Nephron progenitor cell (in vitro differentiated cells): Measurements from ENCODE around the gene MCF2L2.
"Not testable (repeated sequence)": the region's sequence is repeated elsewhere in the genome, so short reads cannot be mapped to it uniquely, and the experiment has no call there.

Experiments used
- DNase-seq: peaks from one replicate; pipeline ENCODE4 v3.0.0; 2021
- H3K27ac Mint-ChIP-seq: 2 replicates; pipeline ENCODE4 v1.8.0; 2021; ENCODE audit warnings: mild to moderate bottlenecking, moderate library complexity, mixed read lengths
- H3K27me3 Mint-ChIP-seq: 2 replicates; pipeline ENCODE4 v1.8.0; 2021; ENCODE audit warnings: mild to moderate bottlenecking, low read depth, mixed read lengths; ENCODE audit not compliant: poor library complexity
- H3K36me3 Mint-ChIP-seq: 2 replicates; pipeline ENCODE4 v1.8.0; 2021; ENCODE audit warnings: low read depth, mixed read lengths
- H3K4me1 Mint-ChIP-seq: 2 replicates; pipeline ENCODE4 v1.8.0; 2021; ENCODE audit warnings: mixed read lengths
- H3K4me3 Mint-ChIP-seq: 2 replicates; pipeline ENCODE4 v1.8.0; 2021; ENCODE audit warnings: mild to moderate bottlenecking, moderate library complexity, mixed read lengths
- H3K9me3 Mint-ChIP-seq: 2 replicates; pipeline ENCODE4 v1.8.0; 2021; ENCODE audit warnings: mild to moderate bottlenecking, moderate library complexity, mixed read lengths
- CTCF ChIP-seq: fragments of 200-600 bp; sonication (generic); IDR thresholded peaks from 2 replicates; pipeline ENCODE4 v1.5.0; 2021; ENCODE audit warnings: antibody characterized with exemption

Gene MCF2L2

GRCh38 chr3:183472155-183472554 lies 43.7 kb upstream of the MCF2L2 start:
- H3K27me3 Mint-ChIP-seq, result peaks cover 7% of the 10 kb centered on the region

GRCh38 chr3:183468424-183468823 lies 40.0 kb upstream of the MCF2L2 start:
- Mint-ChIP-seq H3K36me3 (no peaks in the 10 kb centered on the region), H3K27me3 (peaks cover 4% of the 10 kb centered on the region), H3K9me3 (no peaks in the 10 kb centered on the region), H3K27ac (no peak overlapping the region), H3K4me3 (no peak overlapping the region), H3K4me1 (no peaks in the 10 kb centered on the region)
- DNase-seq, result no peak
- no peak for TF ChIP-seq CTCF

More at GRCh38 chr3:183472155-183472554, 43.7 kb upstream of the MCF2L2 start:
- Mint-ChIP-seq H3K4me1 (no peaks in the 10 kb centered on the region), H3K36me3 (no peaks in the 10 kb centered on the region), H3K9me3 (no peaks in the 10 kb centered on the region), H3K27ac (no peak overlapping the region), H3K4me3 (no peak overlapping the region)
- no peak for TF ChIP-seq CTCF
- DNase-seq, result no peak

- H3K4me3 Mint-ChIP-seq, result no peak overlapping the region
- no peaks in the 10 kb centered on the region for H3K9me3 Mint-ChIP-seq
- peaks cover 4% of the 10 kb centered on the region for H3K27me3 Mint-ChIP-seq
- no peak for DNase-seq
- no peaks in the 10 kb centered on the region for H3K4me1 Mint-ChIP-seq
- TF ChIP-seq CTCF, result no peak
- no peak overlapping the region for H3K27ac Mint-ChIP-seq
- no peaks in the 10 kb centered on the region for H3K36me3 Mint-ChIP-seq
Measured at GRCh38 chr3:183466575-183466974, 38.2 kb upstream of the MCF2L2 start.

- not testable (repeated sequence) for H3K27ac Mint-ChIP-seq, H3K36me3 Mint-ChIP-seq, DNase-seq, H3K27me3 Mint-ChIP-seq, H3K4me3 Mint-ChIP-seq, H3K4me1 Mint-ChIP-seq, H3K9me3 Mint-ChIP-seq
Measured at GRCh38 chr3:183465710-183466109, 37.3 kb upstream of the MCF2L2 start.

GRCh38 chr3:183464480-183464879 lies 36.1 kb upstream of the MCF2L2 start:
- Mint-ChIP-seq H3K27me3 (no peaks in the 10 kb centered on the region), H3K36me3 (no peaks in the 10 kb centered on the region), H3K9me3 (peaks cover 13% of the 10 kb centered on the region), H3K4me3 (no peak overlapping the region), H3K27ac (no peak overlapping the region), H3K4me1 (no peaks in the 10 kb centered on the region)
- no peak for TF ChIP-seq CTCF
- no peak for DNase-seq

GRCh38 chr3:183460081-183461055 lies 31.9 kb upstream of the MCF2L2 start:
- Mint-ChIP-seq H3K4me3 (no peak overlapping the region), H3K9me3 (peaks cover 17% of the 10 kb centered on the region), H3K4me1 (no peaks in the 10 kb centered on the region), H3K27ac (no peak overlapping the region), H3K27me3 (no peaks in the 10 kb centered on the region), H3K36me3 (peaks cover 17% of the 10 kb centered on the region)
- no peak for DNase-seq
- TF ChIP-seq CTCF, result no peak
